PC-9 (cell line): ENCODE measurements around the gene ICAM3. TPM values are rescaled to one million over a fixed set of nuclear protein-coding genes. Genes with fewer than 3 reads are reported as not detected.
A peak's percentile ranks its signal among the peaks of the same experiment; 100 is the strongest.

Source experiments
- BruUV-seq: library from RNA; stranded (reverse); fragments of 400-500 nt; replicated peaks from 2 replicates; lab custom pipeline; 2021; lab: Mats Ljungman, UMichigan
- CTCF ChIA-PET: fragments of 300-600 bp; sonication (Branson Sonifier 250); formaldehyde crosslinking; loops from one replicate; lab custom pipeline; 2022; ENCODE audit warnings: antibody characterized with exemption; lab: Charles Lee
- POLR2A ChIA-PET: fragments of 300-600 bp; sonication (Branson Sonifier 250); formaldehyde crosslinking; loops from one replicate; lab custom pipeline; 2022; ENCODE audit warnings: antibody characterized with exemption; ENCODE audit not compliant: unreplicated experiment; lab: Charles Lee
- DNase-seq, 2 experiments: peaks; one replicate each; pipeline versions ENCODE4 v3.0.0 to v3.0.0-alpha.2; 2015 to 2022; ENCODE audit warnings: mixed read lengths in 1 of 2
- H2AFZ ChIP-seq: fragments of 200-600 bp; sonication (generic); 2 replicates; pipeline ENCODE4 v1.8.1; 2017; ENCODE audit warnings: antibody characterized with exemption
- H3F3A ChIP-seq: fragments of 200-600 bp; sonication (generic); 2 replicates; pipeline ENCODE4 v1.8.1; 2017; ENCODE audit warnings: antibody characterized with exemption, mild to moderate bottlenecking, low read depth; ENCODE audit not compliant: insufficient read depth
- H3K27ac ChIP-seq: fragments of 200-600 bp; sonication (generic); 2 replicates; pipeline ENCODE4 v1.6.1; 2016; ENCODE audit warnings: mixed run types
- H3K27me3 ChIP-seq: fragments of 200-600 bp; sonication (generic); 2 replicates; pipeline ENCODE4 v1.6.1; 2016; ENCODE audit warnings: low read depth, mixed run types; ENCODE audit not compliant: insufficient read depth
- H3K36me3 ChIP-seq: fragments of 200-600 bp; sonication (generic); 2 replicates; pipeline ENCODE4 v1.6.1; 2016; ENCODE audit warnings: low read depth, mixed run types
- H3K4me1 ChIP-seq: fragments of 200-600 bp; sonication (generic); replicated peaks from 2 replicates; pipeline ENCODE4 v1.6.1; 2016; ENCODE audit warnings: mixed run types; ENCODE audit not compliant: insufficient read depth
- H3K4me2 ChIP-seq: fragments of 200-600 bp; sonication (generic); 2 replicates; pipeline ENCODE4 v1.6.1; 2017; ENCODE audit warnings: mixed run types
- H3K4me3 ChIP-seq: fragments of 200-600 bp; sonication (generic); 2 replicates; pipeline ENCODE4 v1.6.1; 2016; ENCODE audit warnings: mixed run types
- H3K79me2 ChIP-seq: fragments of 200-600 bp; sonication (generic); 2 replicates; pipeline ENCODE4 v1.6.1; 2017; ENCODE audit warnings: low read depth, mixed run types
- H3K9me2 ChIP-seq: fragments of 200-600 bp; sonication (generic); 2 replicates; pipeline ENCODE4 v1.8.1; 2017; ENCODE audit warnings: mild to moderate bottlenecking; ENCODE audit not compliant: insufficient read depth
- H3K9me3 ChIP-seq: fragments of 200-600 bp; sonication (generic); 2 replicates; pipeline ENCODE4 v1.8.1; 2016; ENCODE audit warnings: low read depth; ENCODE audit not compliant: insufficient read depth
- H4K20me1 ChIP-seq: fragments of 200-600 bp; sonication (generic); 2 replicates; pipeline ENCODE4 v1.8.1; 2017; ENCODE audit not compliant: insufficient read depth
- EZH2 ChIP-seq: fragments of 200-600 bp; sonication (generic); IDR thresholded peaks from 2 replicates; pipeline ENCODE4 v1.8.0; 2017; ENCODE audit warnings: antibody characterized with exemption, low read depth
- intact Hi-C: fragments of 100-400 bp; cut with micrococcal nuclease; formaldehyde crosslinking; loops from one replicate; pipeline ENCODE4 v1.10.0; 2022; ENCODE audit not compliant: unreplicated experiment
- total RNA-seq: library from RNA; stranded (reverse); gene quantifications from 2 replicates; pipeline ENCODE4 v1.2.3, GENCODE V29; 2021
- TF ChIP-seq, protein P1 (sequence below): fragments of 200-600 bp; sonication (generic); conservative IDR thresholded peaks from 2 replicates; pipeline ENCODE4 v1.6.1; 2017; ENCODE audit warnings: mixed run types, antibody characterized with exemption, mild to moderate bottlenecking, moderate library complexity

Gene ICAM3
- total RNA-seq, 1 experiment from 2014 or later = 22.7 TPM

DNA sequence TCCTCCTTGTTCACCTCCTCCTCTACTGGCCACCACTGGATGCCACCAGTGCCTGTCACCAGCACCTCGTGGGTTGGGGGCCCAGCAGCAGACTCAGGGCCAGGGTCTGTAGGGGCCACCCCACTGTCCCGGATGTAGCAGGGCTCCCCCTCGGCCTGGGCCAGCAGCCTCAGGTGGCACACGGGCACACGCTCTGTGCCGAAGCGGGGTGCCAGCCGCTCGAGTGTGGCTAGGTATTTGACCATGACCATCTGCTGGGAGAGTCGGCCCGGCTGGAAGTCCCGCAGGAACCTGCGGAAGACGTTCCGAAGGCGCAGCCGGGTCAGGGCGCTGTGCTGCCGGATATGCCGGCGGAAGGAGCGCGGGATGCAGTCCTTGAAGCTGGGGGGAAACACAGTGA, 26.1 kb upstream of the ICAM3 start:
- H3K27me3 ChIP-seq = no peaks in the 10 kb centered on the region
- H3K4me3 ChIP-seq = no peak overlapping the region
- no peak overlapping the region for H2AFZ ChIP-seq
- POLR2A ChIA-PET = no interaction called here
- H3K36me3 ChIP-seq = peaks cover 10% of the 10 kb centered on the region
- no peak for TF ChIP-seq EZH2
- TF ChIP-seq, protein P1, sequence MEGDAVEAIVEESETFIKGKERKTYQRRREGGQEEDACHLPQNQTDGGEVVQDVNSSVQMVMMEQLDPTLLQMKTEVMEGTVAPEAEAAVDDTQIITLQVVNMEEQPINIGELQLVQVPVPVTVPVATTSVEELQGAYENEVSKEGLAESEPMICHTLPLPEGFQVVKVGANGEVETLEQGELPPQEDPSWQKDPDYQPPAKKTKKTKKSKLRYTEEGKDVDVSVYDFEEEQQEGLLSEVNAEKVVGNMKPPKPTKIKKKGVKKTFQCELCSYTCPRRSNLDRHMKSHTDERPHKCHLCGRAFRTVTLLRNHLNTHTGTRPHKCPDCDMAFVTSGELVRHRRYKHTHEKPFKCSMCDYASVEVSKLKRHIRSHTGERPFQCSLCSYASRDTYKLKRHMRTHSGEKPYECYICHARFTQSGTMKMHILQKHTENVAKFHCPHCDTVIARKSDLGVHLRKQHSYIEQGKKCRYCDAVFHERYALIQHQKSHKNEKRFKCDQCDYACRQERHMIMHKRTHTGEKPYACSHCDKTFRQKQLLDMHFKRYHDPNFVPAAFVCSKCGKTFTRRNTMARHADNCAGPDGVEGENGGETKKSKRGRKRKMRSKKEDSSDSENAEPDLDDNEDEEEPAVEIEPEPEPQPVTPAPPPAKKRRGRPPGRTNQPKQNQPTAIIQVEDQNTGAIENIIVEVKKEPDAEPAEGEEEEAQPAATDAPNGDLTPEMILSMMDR = no peak
- intact Hi-C loops = no loop called here
- no peaks in the 10 kb centered on the region for H3K79me2 ChIP-seq
- H3F3A ChIP-seq = peaks cover 4% of the 10 kb centered on the region; the same call in 1 of the 2 replicates
- no peak overlapping the region for H3K4me2 ChIP-seq
- CTCF ChIA-PET = no interaction called here
- H3K27ac ChIP-seq = no peak overlapping the region
- no peaks in the 10 kb centered on the region for H3K9me2 ChIP-seq
- H4K20me1 ChIP-seq = no peaks in the 10 kb centered on the region
- no peaks in the 10 kb centered on the region for H3K9me3 ChIP-seq
- no TSS peak for BruUV-seq
- DNase-seq = no peak
- H3K4me1 ChIP-seq = no peaks in the 10 kb centered on the region

- intact Hi-C loops = no loop called here
- Histone ChIP-seq H3K9me2 (no peaks in the 10 kb centered on the region), H3K27me3 (no peaks in the 10 kb centered on the region), H2AFZ (no peak overlapping the region), H3K4me2 (no peak overlapping the region), H4K20me1 (no peaks in the 10 kb centered on the region), H3F3A (peaks cover 4% of the 10 kb centered on the region; the same call in 1 of the 2 replicates), H3K27ac (no peak overlapping the region), H3K79me2 (no peaks in the 10 kb centered on the region), H3K4me1 (no peaks in the 10 kb centered on the region), H3K9me3 (no peaks in the 10 kb centered on the region), H3K36me3 (peaks cover 10% of the 10 kb centered on the region), H3K4me3 (no peak overlapping the region)
- CTCF ChIA-PET = no interaction called here
- no peak for DNase-seq
- POLR2A ChIA-PET = no interaction called here
- no peak for TF ChIP-seq EZH2
- TF ChIP-seq, protein P1 = no peak
- no TSS peak for BruUV-seq
Observed at GRCh38 chr19:10364644-10365043, 25.2 kb upstream of the ICAM3 start.

DNA sequence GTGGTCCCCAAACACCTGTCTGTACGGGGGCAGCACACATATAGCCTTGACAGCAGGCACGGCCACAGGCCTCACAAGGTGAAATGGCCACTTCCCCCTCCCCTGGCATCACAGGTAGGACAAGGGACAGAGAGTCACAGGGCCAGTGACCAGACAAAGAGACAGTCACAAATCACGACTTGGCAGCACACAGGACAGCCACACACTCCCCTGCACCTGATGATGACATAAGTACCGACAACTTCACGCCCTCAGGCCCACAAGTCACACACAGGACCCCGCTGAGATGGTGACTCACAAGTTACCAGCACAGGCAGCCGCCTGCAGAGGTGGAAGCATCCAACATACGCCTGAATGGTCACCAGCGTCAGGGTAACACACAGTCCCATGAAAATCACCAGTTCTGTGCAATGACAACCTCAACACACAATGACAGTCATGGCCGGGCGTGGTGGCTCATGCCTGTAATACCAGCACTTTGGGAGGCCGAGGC, 24.4 kb upstream of the ICAM3 start:
- Histone ChIP-seq H4K20me1 (no peaks in the 10 kb centered on the region), H3K27ac (no peak overlapping the region), H3K4me1 (no peaks in the 10 kb centered on the region), H3K4me3 (no peak overlapping the region), H3F3A (peaks cover 4% of the 10 kb centered on the region; the same call in 1 of the 2 replicates), H3K9me2 (no peaks in the 10 kb centered on the region), H3K36me3 (peaks cover 10% of the 10 kb centered on the region), H3K9me3 (no peaks in the 10 kb centered on the region), H3K79me2 (no peaks in the 10 kb centered on the region), H2AFZ (no peak overlapping the region), H3K4me2 (no peak overlapping the region), H3K27me3 (no peaks in the 10 kb centered on the region)
- intact Hi-C loops = no loop called here
- peak; percentile 24 to 66 for DNase-seq
- ChIA-PET POLR2A (no interaction called here), CTCF (no interaction called here)
- TF ChIP-seq EZH2 = no peak
- TF ChIP-seq, protein P1 = no peak
- BruUV-seq = no TSS peak
